ENCODE results near the gene OR4D2.

The OR4D2 gene

GRCh38 chr17:58217766-58218165 is 51.0 kb downstream of the OR4D2 start:
- no peak for DNase-seq

GRCh38 chr17:58219007-58219788 is 52.4 kb downstream of the OR4D2 start, which contains the start of gene MKS1:
Gene MKS1 (minus strand): TSS chr17:58219255. CDS start chr17:58219230, 25 bp downstream.
- peak; percentile 92 for DNase-seq

- no peak for DNase-seq
Observed at GRCh38 chr17:58219789-58220183, 53.0 kb downstream of the OR4D2 start.
